OCI-LY1 (cell line): ENCODE results near the gene YEATS4.

Source experiments
- H2AFZ ChIP-seq: fragments of 200-600 bp; sonication (generic), shearing (Covaris generic); 2 replicates; pipeline ENCODE4 v1.6.0; 2014; ENCODE audit warnings: antibody characterized with exemption, mild to moderate bottlenecking, low read length
- H3F3A ChIP-seq: fragments of 200-600 bp; sonication (generic), shearing (Covaris generic); 2 replicates; pipeline ENCODE4 v1.6.0; 2014; ENCODE audit warnings: mild to moderate bottlenecking, antibody characterized with exemption, low read length, moderate library complexity; ENCODE audit not compliant: insufficient read depth
- H3K27ac ChIP-seq: fragments of 200-600 bp; sonication (generic); 2 replicates; pipeline ENCODE4 v1.5.1; 2014; ENCODE audit warnings: low read length, mixed run types, mild to moderate bottlenecking, low read depth; ENCODE audit not compliant: poor library complexity, severe bottlenecking
- H3K27me3 ChIP-seq: fragments of 200-600 bp; sonication (generic); 2 replicates; pipeline ENCODE4 v1.6.0; 2014; ENCODE audit warnings: antibody characterized with exemption, mild to moderate bottlenecking, low read length, moderate library complexity; ENCODE audit not compliant: insufficient read depth
- H3K36me3 ChIP-seq: fragments of 200-600 bp; sonication (generic); 2 replicates; pipeline ENCODE4 v1.6.1; 2014; ENCODE audit warnings: mild to moderate bottlenecking, antibody characterized with exemption, low read length, moderate library complexity, mixed read lengths; ENCODE audit not compliant: insufficient read depth
- H3K4me1 ChIP-seq: fragments of 200-600 bp; sonication (generic); 2 replicates; pipeline ENCODE4 v1.5.1; 2014; ENCODE audit warnings: mild to moderate bottlenecking, low read length, moderate library complexity; ENCODE audit not compliant: insufficient read depth, severe bottlenecking
- H3K4me2 ChIP-seq: fragments of 200-600 bp; sonication (generic), shearing (Covaris generic); 2 replicates; pipeline ENCODE4 v1.6.1; 2014; ENCODE audit warnings: low read length
- H3K4me3 ChIP-seq: fragments of 200-600 bp; sonication (generic); 2 replicates; pipeline ENCODE4 v1.5.1; 2014; ENCODE audit warnings: low read length, low read depth, mild to moderate bottlenecking, mixed read lengths; ENCODE audit not compliant: poor library complexity, severe bottlenecking
- H3K79me2 ChIP-seq: fragments of 200-600 bp; shearing (Covaris generic); 2 replicates; pipeline ENCODE4 v1.6.1; 2016; ENCODE audit warnings: mixed run types, low read length, mixed read lengths; ENCODE audit not compliant: insufficient read depth
- H3K9ac ChIP-seq: fragments of 200-600 bp; sonication (generic), shearing (Covaris generic); 2 replicates; pipeline ENCODE4 v1.6.1; 2014; ENCODE audit warnings: mild to moderate bottlenecking, low read length, mixed read lengths
- H3K9me2 ChIP-seq: fragments of 200-600 bp; sonication (generic), shearing (Covaris generic); 2 replicates; pipeline ENCODE4 v1.6.1; 2014; ENCODE audit warnings: low read depth, mild to moderate bottlenecking, low read length, mixed read lengths
- H3K9me3 ChIP-seq: fragments of 200-600 bp; shearing (Covaris generic); 2 replicates; pipeline ENCODE4 v1.6.1; 2014; ENCODE audit warnings: low read length, mixed read lengths
- H4K20me1 ChIP-seq: fragments of 200-600 bp; sonication (generic), shearing (Covaris generic); 2 replicates; pipeline ENCODE4 v1.6.0; 2016; ENCODE audit warnings: mild to moderate bottlenecking, low read length; ENCODE audit not compliant: insufficient read depth
- CTCF ChIP-seq: fragments of 200-600 bp; sonication (generic), shearing (Covaris generic); IDR thresholded peaks from 2 replicates; pipeline ENCODE4 v1.5.1; 2017; ENCODE audit warnings: mild to moderate bottlenecking, antibody characterized with exemption, low read length, moderate library complexity, mixed read lengths
- EZH2 ChIP-seq: fragments of 200-600 bp; sonication (generic), shearing (Covaris generic); IDR thresholded peaks from 2 replicates; pipeline ENCODE4 v1.8.0; 2017; ENCODE audit warnings: borderline replicate concordance, mixed run types, mild to moderate bottlenecking, antibody characterized with exemption, low read length, moderate library complexity, mixed read lengths

The YEATS4 gene

GRCh38 chr12:69386921-69387320 is 27.4 kb downstream of the YEATS4 start:
- no peak overlapping the region for H2AFZ ChIP-seq
- H3K79me2 ChIP-seq: peaks cover 8% of the 10 kb centered on the region; the same call in 1 of the 2 replicates

GRCh38 chr12:69388371-69388770 is 28.8 kb downstream of the YEATS4 start:
- no peaks in the 10 kb centered on the region for H3K27me3 ChIP-seq
- H3K9me3 ChIP-seq: no peaks in the 10 kb centered on the region
- TF ChIP-seq EZH2: no peak
- TF ChIP-seq CTCF: peak; percentile 42; the same call in 1 of the 2 replicates
- peaks cover 8% of the 10 kb centered on the region; the same call in 1 of the 2 replicates for H3K79me2 ChIP-seq
- H3F3A ChIP-seq: no peaks in the 10 kb centered on the region
- H4K20me1 ChIP-seq: no peaks in the 10 kb centered on the region
- H3K36me3 ChIP-seq: peaks cover 68% of the 10 kb centered on the region
- H3K9me2 ChIP-seq: no peaks in the 10 kb centered on the region
- no peak overlapping the region for H3K4me2 ChIP-seq
- no peak overlapping the region for H2AFZ ChIP-seq
- H3K9ac ChIP-seq: no peak overlapping the region
- H3K4me1 ChIP-seq: no peaks in the 10 kb centered on the region
- no peak overlapping the region for H3K4me3 ChIP-seq
- no peak overlapping the region for H3K27ac ChIP-seq

More at GRCh38 chr12:69386921-69387320, 27.4 kb downstream of the YEATS4 start:
- Histone ChIP-seq H3K4me1 (no peaks in the 10 kb centered on the region), H3K27ac (no peak overlapping the region), H3K4me3 (no peak overlapping the region), H4K20me1 (no peaks in the 10 kb centered on the region), H3K9me3 (no peaks in the 10 kb centered on the region), H3F3A (no peaks in the 10 kb centered on the region), H3K9me2 (no peaks in the 10 kb centered on the region), H3K27me3 (no peaks in the 10 kb centered on the region), H3K4me2 (no peak overlapping the region), H3K36me3 (peaks cover 74% of the 10 kb centered on the region), H3K9ac (no peak overlapping the region)
- TF ChIP-seq EZH2 (no peak), CTCF (no peak)

DNA sequence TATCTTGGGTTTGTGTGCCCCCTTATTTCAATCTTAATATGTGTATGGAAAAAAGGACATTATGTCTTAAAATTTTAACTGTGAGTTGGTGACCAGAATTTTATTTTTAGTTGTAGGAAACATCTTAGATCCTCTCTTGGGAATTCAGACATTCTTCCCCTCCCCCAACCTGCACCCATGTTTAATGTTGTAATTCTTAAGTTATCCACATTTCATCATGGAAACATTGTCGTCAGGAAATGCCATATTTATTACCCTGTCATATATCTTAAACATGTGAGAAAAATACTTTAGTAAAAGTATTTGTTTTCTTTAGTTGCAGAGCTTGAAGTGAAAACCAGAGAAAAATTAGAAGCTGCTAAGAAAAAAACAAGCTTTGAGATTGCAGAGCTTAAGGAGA is 30.3 kb downstream of the YEATS4 start:
- no peak overlapping the region for H2AFZ ChIP-seq
- H3K4me3 ChIP-seq: no peak overlapping the region
- H3K4me1 ChIP-seq: no peaks in the 10 kb centered on the region
- no peaks in the 10 kb centered on the region for H3K79me2 ChIP-seq
- H3F3A ChIP-seq: no peaks in the 10 kb centered on the region
- no peaks in the 10 kb centered on the region for H3K9me2 ChIP-seq
- H3K9ac ChIP-seq: no peak overlapping the region
- H4K20me1 ChIP-seq: no peaks in the 10 kb centered on the region
- TF ChIP-seq CTCF (no peak), EZH2 (no peak)
- H3K9me3 ChIP-seq: no peaks in the 10 kb centered on the region
- H3K27me3 ChIP-seq: no peaks in the 10 kb centered on the region
- H3K36me3 ChIP-seq: peaks cover 66% of the 10 kb centered on the region
- no peak overlapping the region for H3K27ac ChIP-seq
- no peak overlapping the region for H3K4me2 ChIP-seq
